ENCODE measurements around the gene SCAANT1.

SCAANT1 gene

GRCh38 chr3:63920001-63920400 lies 7.8 kb upstream of the SCAANT1 start:
- Mint-ChIP-seq H3K27ac (no peak overlapping the region), H3K27me3 (ENCODE audit: low read depth) (no peaks in the 10 kb centered on the region)

GRCh38 chr3:63918321-63918720 lies 6.1 kb upstream of the SCAANT1 start:
- Mint-ChIP-seq H3K9me3 (no peaks in the 10 kb centered on the region), H3K27ac (no peak overlapping the region), H3K36me3 (ENCODE audit: low read depth) (peaks cover 60% of the 10 kb centered on the region), H3K27me3 (ENCODE audit: low read depth) (no peaks in the 10 kb centered on the region), H3K4me1 (no peaks in the 10 kb centered on the region), H3K4me3 (no peak overlapping the region)
- no peak for TF ChIP-seq CTCF (IDR thresholded peaks at IDR 0.05; ENCODE audit: unreplicated experiment in 3 of 3)

More at GRCh38 chr3:63920001-63920400, 7.8 kb upstream of the SCAANT1 start:
- Mint-ChIP-seq H3K4me3 (no peak overlapping the region), H3K9me3 (peaks cover 8% of the 10 kb centered on the region), H3K36me3 (ENCODE audit: low read depth) (peaks cover 68% of the 10 kb centered on the region), H3K4me1 (no peaks in the 10 kb centered on the region)
- no peak for TF ChIP-seq CTCF (IDR thresholded peaks at IDR 0.05; ENCODE audit: unreplicated experiment in 3 of 3)

- peaks cover 41% of the 10 kb centered on the region for H3K36me3 Mint-ChIP-seq (ENCODE audit: low read depth)
- H3K4me3 Mint-ChIP-seq = peak overlapping the region; percentile 88 to 95 (median 93)
- H3K9me3 Mint-ChIP-seq = no peaks in the 10 kb centered on the region
- peaks cover 4% of the 10 kb centered on the region for H3K27me3 Mint-ChIP-seq (ENCODE audit: low read depth)
- no peak for TF ChIP-seq CTCF (IDR thresholded peaks at IDR 0.05; ENCODE audit: unreplicated experiment in 3 of 3)
- H3K4me1 Mint-ChIP-seq = peaks cover 9% of the 10 kb centered on the region
- no peak overlapping the region for H3K27ac Mint-ChIP-seq
Measured at GRCh38 chr3:63914312-63914711, 2.1 kb upstream of the SCAANT1 start.

GRCh38 chr3:63912768-63913588 lies 795 bp upstream of the SCAANT1 start:
- Mint-ChIP-seq H3K36me3 (ENCODE audit: low read depth) (peaks cover 30% of the 10 kb centered on the region), H3K9me3 (no peaks in the 10 kb centered on the region), H3K27ac (peak overlapping the region; percentile 69 to 91 (median 82)), H3K4me1 (peaks cover 13% of the 10 kb centered on the region), H3K27me3 (ENCODE audit: low read depth) (peaks cover 4% of the 10 kb centered on the region), H3K4me3 (peak overlapping the region; percentile 88 to 95 (median 93))
- no peak for TF ChIP-seq CTCF (IDR thresholded peaks at IDR 0.05; ENCODE audit: unreplicated experiment in 3 of 3)

- peaks cover 15% of the 10 kb centered on the region for H3K4me1 Mint-ChIP-seq
- peaks cover 17% of the 10 kb centered on the region for H3K36me3 Mint-ChIP-seq (ENCODE audit: low read depth)
- H3K9me3 Mint-ChIP-seq = no peaks in the 10 kb centered on the region
- peak overlapping the region; percentile 77 to 94 (median 81) for H3K27ac Mint-ChIP-seq
- peaks cover 4% of the 10 kb centered on the region for H3K27me3 Mint-ChIP-seq (ENCODE audit: low read depth)
- H3K4me3 Mint-ChIP-seq = peak overlapping the region; percentile 88 to 91 (median 90)
- no peak for TF ChIP-seq CTCF (IDR thresholded peaks at IDR 0.05; ENCODE audit: unreplicated experiment in 3 of 3)
Measured at GRCh38 chr3:63911509-63911872, 692 bp downstream of the SCAANT1 start.

GRCh38 chr3:63910891-63911290 lies 1.3 kb downstream of the SCAANT1 start:
- peaks cover 4% of the 10 kb centered on the region for H3K27me3 Mint-ChIP-seq (ENCODE audit: low read depth)
- no peak for TF ChIP-seq CTCF (IDR thresholded peaks at IDR 0.05; ENCODE audit: unreplicated experiment in 3 of 3)
- peak overlapping the region; percentile 88 to 91 (median 90) for H3K4me3 Mint-ChIP-seq
- peaks cover 15% of the 10 kb centered on the region for H3K4me1 Mint-ChIP-seq
- peaks cover 11% of the 10 kb centered on the region for H3K36me3 Mint-ChIP-seq (ENCODE audit: low read depth)
- H3K27ac Mint-ChIP-seq = peak overlapping the region; percentile 77 to 94 (median 81)
- H3K9me3 Mint-ChIP-seq = no peaks in the 10 kb centered on the region
